K562 (cell line): Measurements from ENCODE around the gene C12orf42.

Experiments used
- HMG20B ChIP-seq: fragments of 250-450 bp; sonication (Bioruptor Pico); IDR thresholded peaks from 2 replicates; pipeline ENCODE4 v1.5.0; 2021; ENCODE audit warnings: mild to moderate bottlenecking
- KHSRP ChIP-seq: fragments of 450-650 bp; IDR thresholded peaks from 2 replicates; pipeline ENCODE4 v1.6.1; 2017
- LCOR ChIP-seq: sonication (generic); formaldehyde crosslinking; IDR thresholded peaks from 2 replicates; pipeline ENCODE4 v1.8.0; 2022; ENCODE audit warnings: mild to moderate bottlenecking, missing genetic modification reagents
- NRF1 ChIP-seq, 2 experiments: fragments of 450-650 bp; IDR thresholded peaks in 1 of 2; conservative IDR thresholded peaks in 1 of 2; 2 replicates each; pipeline ENCODE4 v1.6.1; 2014; ENCODE audit warnings: mild to moderate bottlenecking in 2 of 2
- POLR2A ChIP-seq: fragments of 450-650 bp; conservative IDR thresholded peaks from 2 replicates; pipeline ENCODE4 v1.6.1; 2016
- POLR2AphosphoS5 ChIP-seq: IDR thresholded peaks from 2 replicates; pipeline ENCODE4 v1.6.1; 2011; ENCODE audit warnings: mild to moderate bottlenecking, low read depth, low read length, moderate library complexity; ENCODE audit not compliant: control insufficient read depth, insufficient read depth
- TEAD4 ChIP-seq, 2 experiments: sonication (generic) in 1 of 2; formaldehyde crosslinking in 1 of 2; IDR thresholded peaks; 2 replicates each; pipeline versions ENCODE4 v1.6.1 to v1.8.0; 2012 to 2022; ENCODE audit warnings: borderline replicate concordance in 1 of 2, inconsistent platforms in 1 of 2, low read length in 1 of 2, mild to moderate bottlenecking in 1 of 2, missing genetic modification reagents in 1 of 2
- TRIM28 ChIP-seq: fragments of 450-650 bp; IDR thresholded peaks from 2 replicates; pipeline ENCODE4 v1.6.1; 2017
- ZNF830 ChIP-seq: fragments of 250-450 bp; sonication (Bioruptor Pico); IDR thresholded peaks from 2 replicates; pipeline ENCODE4 v1.5.0; 2021; ENCODE audit warnings: mild to moderate bottlenecking
- TF ChIP-seq, protein P1 (sequence below): sonication (generic); formaldehyde crosslinking; IDR thresholded peaks from 2 replicates; pipeline ENCODE4 v1.9.0; 2022; ENCODE audit warnings: mild to moderate bottlenecking, missing genetic modification reagents
- TF ChIP-seq, protein P2 (sequence below): sonication (generic); formaldehyde crosslinking; IDR thresholded peaks from 2 replicates; pipeline ENCODE4 v1.8.1; 2023; ENCODE audit warnings: mild to moderate bottlenecking, missing genetic modification reagents, moderate library complexity
- TF ChIP-seq, protein P3 (sequence below): fragments of 250-450 bp; sonication (Bioruptor Pico); IDR thresholded peaks from 2 replicates; pipeline ENCODE4 v1.8.0; 2021; ENCODE audit warnings: borderline replicate concordance, mild to moderate bottlenecking, moderate library complexity; ENCODE audit not compliant: poor library complexity, severe bottlenecking
- TF ChIP-seq, protein P4 (sequence below), 3 experiments: IDR thresholded peaks in 2 of 3; conservative IDR thresholded peaks in 1 of 3; 2 replicates each; pipeline ENCODE4 v1.5.1; 2011 to 2012; ENCODE audit warnings: low read length in 3 of 3, mild to moderate bottlenecking in 3 of 3, control low read depth in 2 of 3, improper control_type of control experiment in 1 of 3, inconsistent platforms in 1 of 3, low read depth in 1 of 3, mixed read lengths in 1 of 3, moderate library complexity in 1 of 3; ENCODE audit not compliant: insufficient read depth in 2 of 3

DNA sequence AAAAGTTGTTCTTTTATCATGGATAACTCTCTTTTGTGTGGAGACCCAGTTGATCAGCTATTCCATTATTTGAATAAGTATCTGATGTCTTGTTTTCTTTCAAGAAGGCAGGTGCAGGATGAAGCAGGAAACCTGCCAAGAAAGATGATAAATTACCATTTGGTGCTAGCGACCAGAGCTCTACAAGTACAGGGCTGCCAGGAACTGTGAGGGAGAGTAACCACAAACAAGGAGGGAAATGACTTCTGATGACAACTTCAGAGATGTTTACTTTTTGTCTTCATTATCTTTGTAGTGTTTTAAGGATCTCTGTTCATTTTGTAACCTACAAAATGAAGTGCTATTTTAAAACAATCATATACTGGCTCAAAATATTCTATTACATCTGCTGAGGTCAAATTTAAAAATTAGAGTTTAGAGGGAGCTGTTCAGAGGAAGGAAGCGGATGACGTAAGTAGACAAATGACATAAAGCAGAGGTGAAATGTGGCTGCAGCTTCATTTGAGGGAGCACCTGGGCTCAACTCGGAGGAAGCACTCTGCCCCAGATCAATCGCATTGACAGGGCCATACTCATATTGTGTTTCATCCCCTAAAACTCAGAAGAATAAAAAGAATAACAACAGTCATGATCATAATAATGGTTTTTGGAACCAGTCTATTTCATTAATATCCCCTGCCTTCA, 226.8 kb downstream of the C12orf42 start:
- TF ChIP-seq, protein P1, sequence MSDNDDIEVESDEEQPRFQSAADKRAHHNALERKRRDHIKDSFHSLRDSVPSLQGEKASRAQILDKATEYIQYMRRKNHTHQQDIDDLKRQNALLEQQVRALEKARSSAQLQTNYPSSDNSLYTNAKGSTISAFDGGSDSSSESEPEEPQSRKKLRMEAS, result no peak
- TF ChIP-seq HMG20B, result no peak
- no peak for TF ChIP-seq POLR2A
- TF ChIP-seq, protein P2, sequence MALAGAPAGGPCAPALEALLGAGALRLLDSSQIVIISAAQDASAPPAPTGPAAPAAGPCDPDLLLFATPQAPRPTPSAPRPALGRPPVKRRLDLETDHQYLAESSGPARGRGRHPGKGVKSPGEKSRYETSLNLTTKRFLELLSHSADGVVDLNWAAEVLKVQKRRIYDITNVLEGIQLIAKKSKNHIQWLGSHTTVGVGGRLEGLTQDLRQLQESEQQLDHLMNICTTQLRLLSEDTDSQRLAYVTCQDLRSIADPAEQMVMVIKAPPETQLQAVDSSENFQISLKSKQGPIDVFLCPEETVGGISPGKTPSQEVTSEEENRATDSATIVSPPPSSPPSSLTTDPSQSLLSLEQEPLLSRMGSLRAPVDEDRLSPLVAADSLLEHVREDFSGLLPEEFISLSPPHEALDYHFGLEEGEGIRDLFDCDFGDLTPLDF (CRISPR knock-in tag), result no peak
- TF ChIP-seq KHSRP, result no peak
- TF ChIP-seq TRIM28, result no peak
- no peak for TF ChIP-seq NRF1 (conservative IDR thresholded peaks at IDR 0.05 in 1 of 2, IDR thresholded peaks at IDR 0.05 in 1 of 2)
- TF ChIP-seq TEAD4 (IDR thresholded peaks at IDR 0.05; ENCODE audit: low read length), result no peak
- no peak for TF ChIP-seq TEAD4 (CRISPR knock-in tag; IDR thresholded peaks at IDR 0.05; ENCODE audit: borderline replicate concordance)
- TF ChIP-seq ZNF830 (CRISPR knock-in tag), result no peak
- TF ChIP-seq, protein P3, sequence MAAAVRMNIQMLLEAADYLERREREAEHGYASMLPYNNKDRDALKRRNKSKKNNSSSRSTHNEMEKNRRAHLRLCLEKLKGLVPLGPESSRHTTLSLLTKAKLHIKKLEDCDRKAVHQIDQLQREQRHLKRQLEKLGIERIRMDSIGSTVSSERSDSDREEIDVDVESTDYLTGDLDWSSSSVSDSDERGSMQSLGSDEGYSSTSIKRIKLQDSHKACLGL (CRISPR knock-in tag), result no peak
- no peak for TF ChIP-seq POLR2AphosphoS5
- no peak for TF ChIP-seq LCOR (CRISPR knock-in tag)
- TF ChIP-seq, protein P4, sequence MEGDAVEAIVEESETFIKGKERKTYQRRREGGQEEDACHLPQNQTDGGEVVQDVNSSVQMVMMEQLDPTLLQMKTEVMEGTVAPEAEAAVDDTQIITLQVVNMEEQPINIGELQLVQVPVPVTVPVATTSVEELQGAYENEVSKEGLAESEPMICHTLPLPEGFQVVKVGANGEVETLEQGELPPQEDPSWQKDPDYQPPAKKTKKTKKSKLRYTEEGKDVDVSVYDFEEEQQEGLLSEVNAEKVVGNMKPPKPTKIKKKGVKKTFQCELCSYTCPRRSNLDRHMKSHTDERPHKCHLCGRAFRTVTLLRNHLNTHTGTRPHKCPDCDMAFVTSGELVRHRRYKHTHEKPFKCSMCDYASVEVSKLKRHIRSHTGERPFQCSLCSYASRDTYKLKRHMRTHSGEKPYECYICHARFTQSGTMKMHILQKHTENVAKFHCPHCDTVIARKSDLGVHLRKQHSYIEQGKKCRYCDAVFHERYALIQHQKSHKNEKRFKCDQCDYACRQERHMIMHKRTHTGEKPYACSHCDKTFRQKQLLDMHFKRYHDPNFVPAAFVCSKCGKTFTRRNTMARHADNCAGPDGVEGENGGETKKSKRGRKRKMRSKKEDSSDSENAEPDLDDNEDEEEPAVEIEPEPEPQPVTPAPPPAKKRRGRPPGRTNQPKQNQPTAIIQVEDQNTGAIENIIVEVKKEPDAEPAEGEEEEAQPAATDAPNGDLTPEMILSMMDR (IDR thresholded peaks at IDR 0.05 in 2 of 3, conservative IDR thresholded peaks at IDR 0.05 in 1 of 3; ENCODE audit: insufficient read depth in 2 of 3, low read depth in 1 of 3, low read length in 3 of 3), result no peak
